Kidney epithelial cell (primary cell): ENCODE data around the gene URGCP. TPM values are rescaled to one million over a fixed set of nuclear protein-coding genes. Genes with fewer than 3 reads are reported as not detected.

ENCODE experiments used
- DNase-seq: peaks from one replicate; pipeline ENCODE4 v3.0.0-alpha.2; 2010; ENCODE audit warnings: low read depth
- H3K27me3 ChIP-seq: 2 replicates; pipeline ENCODE4 v1.6.0; 2011; ENCODE audit warnings: low read length; ENCODE audit not compliant: control insufficient read depth, insufficient read depth
- H3K36me3 ChIP-seq: 2 replicates; pipeline ENCODE4 v1.5.1; 2011; ENCODE audit warnings: low read length; ENCODE audit not compliant: control insufficient read depth, insufficient read depth
- H3K4me3 ChIP-seq: 2 replicates; pipeline ENCODE4 v1.5.1; 2011; ENCODE audit warnings: low read depth, mild to moderate bottlenecking, control low read depth, low read length
- total RNA-seq: library from RNA; depleted of rRNA; stranded (reverse); fragments of >200 nt; gene quantifications from 2 replicates; pipeline ENCODE4 v1.2.3, GENCODE V29; 2015
- TF ChIP-seq, protein P1 (sequence below): IDR thresholded peaks from 2 replicates; pipeline ENCODE4 v1.5.1; 2011; ENCODE audit warnings: mild to moderate bottlenecking, moderate library complexity, low read length, control low read depth, inconsistent platforms; ENCODE audit not compliant: insufficient read depth, poor library complexity, severe bottlenecking

Gene URGCP, protein sequence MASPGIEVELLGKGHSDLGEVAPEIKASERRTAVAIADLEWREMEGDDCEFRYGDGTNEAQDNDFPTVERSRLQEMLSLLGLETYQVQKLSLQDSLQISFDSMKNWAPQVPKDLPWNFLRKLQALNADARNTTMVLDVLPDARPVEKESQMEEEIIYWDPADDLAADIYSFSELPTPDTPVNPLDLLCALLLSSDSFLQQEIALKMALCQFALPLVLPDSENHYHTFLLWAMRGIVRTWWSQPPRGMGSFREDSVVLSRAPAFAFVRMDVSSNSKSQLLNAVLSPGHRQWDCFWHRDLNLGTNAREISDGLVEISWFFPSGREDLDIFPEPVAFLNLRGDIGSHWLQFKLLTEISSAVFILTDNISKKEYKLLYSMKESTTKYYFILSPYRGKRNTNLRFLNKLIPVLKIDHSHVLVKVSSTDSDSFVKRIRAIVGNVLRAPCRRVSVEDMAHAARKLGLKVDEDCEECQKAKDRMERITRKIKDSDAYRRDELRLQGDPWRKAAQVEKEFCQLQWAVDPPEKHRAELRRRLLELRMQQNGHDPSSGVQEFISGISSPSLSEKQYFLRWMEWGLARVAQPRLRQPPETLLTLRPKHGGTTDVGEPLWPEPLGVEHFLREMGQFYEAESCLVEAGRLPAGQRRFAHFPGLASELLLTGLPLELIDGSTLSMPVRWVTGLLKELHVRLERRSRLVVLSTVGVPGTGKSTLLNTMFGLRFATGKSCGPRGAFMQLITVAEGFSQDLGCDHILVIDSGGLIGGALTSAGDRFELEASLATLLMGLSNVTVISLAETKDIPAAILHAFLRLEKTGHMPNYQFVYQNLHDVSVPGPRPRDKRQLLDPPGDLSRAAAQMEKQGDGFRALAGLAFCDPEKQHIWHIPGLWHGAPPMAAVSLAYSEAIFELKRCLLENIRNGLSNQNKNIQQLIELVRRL
- 30.0 and 30.1 TPM in 2 replicates for total RNA-seq

DNA sequence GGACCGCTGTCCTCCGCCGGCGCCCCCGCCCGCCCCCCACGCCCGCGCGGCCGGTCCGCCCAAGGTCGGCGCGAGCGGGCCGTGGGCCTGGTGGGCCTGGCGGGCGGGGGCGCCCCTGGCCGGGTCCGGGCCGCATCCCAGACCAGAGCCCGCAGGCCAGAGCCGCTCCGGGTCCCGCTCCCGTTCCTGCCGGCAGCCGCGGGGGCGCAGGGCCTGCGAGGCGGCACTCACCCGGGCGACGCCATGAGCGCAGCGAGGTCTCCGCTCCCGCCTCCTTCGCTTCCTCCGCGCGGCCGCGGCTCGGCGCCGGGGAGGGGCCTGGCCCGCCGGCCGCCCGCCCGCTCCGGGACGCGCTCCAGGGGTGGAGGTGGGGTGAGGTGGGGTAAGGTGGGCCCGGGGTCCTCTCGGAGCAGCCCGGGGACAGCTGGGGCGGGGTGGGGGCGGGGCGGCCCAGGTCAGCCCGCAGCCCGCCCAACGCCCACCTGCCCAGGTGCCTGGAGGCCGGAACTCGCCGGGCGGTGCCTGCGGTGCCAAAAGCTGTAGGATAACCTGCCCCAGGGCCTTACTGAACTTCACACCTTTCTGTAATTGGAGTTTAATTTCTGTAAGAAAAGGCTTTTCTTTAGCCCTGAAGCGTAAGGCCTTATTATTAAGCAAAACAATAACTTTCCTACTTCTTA is at the start of gene URGCP:
Gene URGCP, minus strand, starts transcription at position 266 of the 680 bp plus-strand sequence. Its CDS starts 21 bp downstream, at position 245.
- H3K4me3 ChIP-seq, result peak within 1 kb of the TSS; percentile 54
- no peak for DNase-seq
- TF ChIP-seq, protein P1, sequence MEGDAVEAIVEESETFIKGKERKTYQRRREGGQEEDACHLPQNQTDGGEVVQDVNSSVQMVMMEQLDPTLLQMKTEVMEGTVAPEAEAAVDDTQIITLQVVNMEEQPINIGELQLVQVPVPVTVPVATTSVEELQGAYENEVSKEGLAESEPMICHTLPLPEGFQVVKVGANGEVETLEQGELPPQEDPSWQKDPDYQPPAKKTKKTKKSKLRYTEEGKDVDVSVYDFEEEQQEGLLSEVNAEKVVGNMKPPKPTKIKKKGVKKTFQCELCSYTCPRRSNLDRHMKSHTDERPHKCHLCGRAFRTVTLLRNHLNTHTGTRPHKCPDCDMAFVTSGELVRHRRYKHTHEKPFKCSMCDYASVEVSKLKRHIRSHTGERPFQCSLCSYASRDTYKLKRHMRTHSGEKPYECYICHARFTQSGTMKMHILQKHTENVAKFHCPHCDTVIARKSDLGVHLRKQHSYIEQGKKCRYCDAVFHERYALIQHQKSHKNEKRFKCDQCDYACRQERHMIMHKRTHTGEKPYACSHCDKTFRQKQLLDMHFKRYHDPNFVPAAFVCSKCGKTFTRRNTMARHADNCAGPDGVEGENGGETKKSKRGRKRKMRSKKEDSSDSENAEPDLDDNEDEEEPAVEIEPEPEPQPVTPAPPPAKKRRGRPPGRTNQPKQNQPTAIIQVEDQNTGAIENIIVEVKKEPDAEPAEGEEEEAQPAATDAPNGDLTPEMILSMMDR, result no peak
- no peaks in the 10 kb centered on the region for H3K27me3 ChIP-seq
- no peaks in the 10 kb centered on the region for H3K36me3 ChIP-seq

- TF ChIP-seq, protein P1, result no peak
- H3K36me3 ChIP-seq, result no peaks in the 10 kb centered on the region
- H3K4me3 ChIP-seq, result no peak overlapping the region
- H3K27me3 ChIP-seq, result no peaks in the 10 kb centered on the region
- no peak for DNase-seq
Observed at GRCh38 chr7:43956027-43956426, 49.6 kb upstream of the URGCP start.

DNA sequence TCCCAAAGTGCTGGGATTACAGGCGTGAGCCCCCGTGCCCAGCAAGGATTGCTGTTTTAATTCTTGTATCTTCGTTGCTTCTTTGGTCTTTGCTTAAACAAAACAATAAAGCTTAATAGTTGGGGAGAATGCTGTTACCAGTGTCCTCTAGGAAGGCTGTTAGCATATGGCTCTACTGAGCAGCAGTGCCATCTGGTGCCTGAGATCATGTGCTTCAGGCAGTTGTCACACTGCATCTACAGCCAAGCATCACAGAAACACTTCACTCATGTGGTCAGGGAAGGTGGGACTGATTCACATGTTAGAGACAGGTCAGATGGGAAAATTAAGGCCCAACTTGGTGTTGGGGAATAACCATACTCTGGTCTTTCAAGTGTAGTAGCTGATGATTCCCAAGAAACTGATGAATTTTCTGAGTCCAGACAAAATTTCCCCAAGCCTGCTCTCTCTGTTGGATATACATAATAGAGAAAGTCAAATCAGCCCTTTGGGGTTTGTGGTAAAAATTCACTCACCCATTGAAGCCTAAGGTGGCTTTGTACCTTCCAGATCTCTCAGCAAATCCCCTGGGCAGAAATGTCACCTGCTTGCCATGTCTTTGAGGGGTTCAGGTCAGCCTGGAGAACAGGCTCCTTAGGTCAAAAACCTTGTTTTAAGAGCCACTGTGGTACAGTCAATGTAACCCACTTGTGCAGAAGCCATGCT is 48.3 kb upstream of the URGCP start:
- peak; percentile 28 for DNase-seq
- Histone ChIP-seq H3K4me3 (no peak overlapping the region), H3K27me3 (no peaks in the 10 kb centered on the region), H3K36me3 (no peaks in the 10 kb centered on the region)
- TF ChIP-seq, protein P1, result peak; percentile 41

GRCh38 chr7:43953071-43953470 is 46.7 kb upstream of the URGCP start:
- H3K4me3 ChIP-seq, result no peak overlapping the region
- DNase-seq, result no peak
- no peaks in the 10 kb centered on the region for H3K36me3 ChIP-seq
- TF ChIP-seq, protein P1, result no peak
- no peaks in the 10 kb centered on the region for H3K27me3 ChIP-seq

DNA sequence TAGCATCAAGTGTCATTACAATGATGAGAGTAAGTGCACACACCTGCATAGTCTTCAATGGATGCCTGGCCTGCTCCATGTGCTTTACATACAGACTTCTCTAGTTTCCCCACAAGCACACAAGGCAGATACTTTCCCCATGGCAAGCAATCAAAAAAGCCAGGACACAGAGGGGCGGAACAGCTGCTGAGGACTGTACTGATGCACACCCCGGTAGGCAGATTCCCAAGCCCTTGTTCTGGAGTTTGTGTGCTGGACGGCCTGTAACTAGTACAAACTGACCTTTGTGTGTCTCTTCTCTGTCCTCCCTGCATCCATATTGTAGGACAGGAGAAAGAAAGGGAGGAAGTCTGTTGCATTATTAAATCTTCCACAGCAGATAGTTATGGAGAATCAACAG is 45.6 kb upstream of the URGCP start:
- TF ChIP-seq, protein P1, result no peak
- H3K4me3 ChIP-seq, result no peak overlapping the region
- no peaks in the 10 kb centered on the region for H3K36me3 ChIP-seq
- no peak for DNase-seq
- no peaks in the 10 kb centered on the region for H3K27me3 ChIP-seq
